NCI-H748 treated with DMSO at 0.1 percent for 48 hours (cell line): ENCODE results near the gene UVSSA.
"Not testable (repeated sequence)": the region's sequence is repeated elsewhere in the genome, so short reads cannot be mapped to it uniquely, and the experiment has no call there.

Source experiments
- DNase-seq: peaks from one replicate; lab custom pipeline; 2025; lab: John Stamatoyannopoulos, UW

UVSSA gene

DNA sequence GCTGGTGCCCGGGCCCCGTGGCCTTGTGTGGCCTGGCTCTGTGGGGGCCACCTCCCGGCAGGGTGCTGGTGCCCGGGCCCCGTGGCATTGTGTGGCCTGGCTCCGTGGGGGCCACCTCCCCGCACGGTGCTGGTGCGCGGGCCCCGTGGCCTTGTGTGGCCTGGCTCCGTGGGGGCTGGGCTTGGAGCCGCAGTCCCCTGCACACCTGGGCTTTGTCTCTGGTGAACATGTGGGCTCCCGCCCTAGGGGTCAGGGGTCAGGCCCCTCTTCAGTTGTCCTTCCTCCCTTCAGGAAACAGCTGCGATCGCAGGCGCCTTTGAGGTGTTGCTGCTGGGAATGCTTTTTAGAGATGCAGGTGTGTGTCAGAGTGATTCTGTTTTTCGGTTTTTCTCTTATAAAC, 17.2 kb downstream of the UVSSA start:
- no peak for DNase-seq

- no peak for DNase-seq
Measured at GRCh38 chr4:1364748-1365147, 17.7 kb downstream of the UVSSA start.

DNA sequence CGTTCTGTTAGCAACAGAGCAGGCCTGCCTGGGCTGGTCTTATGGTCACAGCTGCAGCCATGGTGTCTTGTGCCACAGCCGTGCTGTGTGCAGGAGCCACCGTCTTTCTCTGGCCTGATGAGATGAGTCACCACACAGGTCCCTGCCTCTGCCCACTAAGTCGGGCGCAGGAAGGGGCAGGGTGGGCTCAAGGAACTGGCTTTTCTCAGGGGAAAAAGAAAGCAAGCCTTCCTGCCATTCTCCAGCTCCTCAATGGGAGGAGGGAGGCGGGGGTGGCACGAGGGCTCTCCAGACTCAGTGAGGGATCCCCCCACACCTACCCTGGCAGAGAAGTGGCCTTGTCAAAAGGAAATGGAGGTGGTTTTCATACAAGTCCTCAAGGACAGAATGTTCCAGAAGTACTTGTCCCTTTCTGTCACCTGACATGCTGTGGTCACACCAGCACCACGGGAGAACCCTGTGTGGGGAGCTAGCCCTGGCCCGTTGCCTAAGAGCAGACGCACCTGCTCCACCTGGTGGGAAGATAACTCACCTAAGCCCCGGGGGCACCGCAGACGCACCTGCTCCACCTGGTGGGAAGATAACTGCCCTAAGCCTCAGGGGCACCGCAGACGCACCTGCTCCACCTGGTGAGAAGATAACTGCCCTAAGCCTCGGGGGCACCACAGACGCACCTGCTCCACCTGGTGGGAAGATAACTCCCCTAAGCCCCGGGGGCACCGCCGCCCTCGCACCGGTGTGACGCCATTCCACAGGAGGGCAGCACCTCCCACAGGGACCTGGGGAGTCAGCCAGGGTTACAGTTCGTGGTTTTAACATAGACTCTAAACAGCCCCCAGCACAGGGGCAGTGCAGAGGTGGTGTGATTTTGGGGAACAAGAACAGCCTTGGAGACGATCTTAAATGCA, 18.5 kb downstream of the UVSSA start:
- no peak for DNase-seq

DNA sequence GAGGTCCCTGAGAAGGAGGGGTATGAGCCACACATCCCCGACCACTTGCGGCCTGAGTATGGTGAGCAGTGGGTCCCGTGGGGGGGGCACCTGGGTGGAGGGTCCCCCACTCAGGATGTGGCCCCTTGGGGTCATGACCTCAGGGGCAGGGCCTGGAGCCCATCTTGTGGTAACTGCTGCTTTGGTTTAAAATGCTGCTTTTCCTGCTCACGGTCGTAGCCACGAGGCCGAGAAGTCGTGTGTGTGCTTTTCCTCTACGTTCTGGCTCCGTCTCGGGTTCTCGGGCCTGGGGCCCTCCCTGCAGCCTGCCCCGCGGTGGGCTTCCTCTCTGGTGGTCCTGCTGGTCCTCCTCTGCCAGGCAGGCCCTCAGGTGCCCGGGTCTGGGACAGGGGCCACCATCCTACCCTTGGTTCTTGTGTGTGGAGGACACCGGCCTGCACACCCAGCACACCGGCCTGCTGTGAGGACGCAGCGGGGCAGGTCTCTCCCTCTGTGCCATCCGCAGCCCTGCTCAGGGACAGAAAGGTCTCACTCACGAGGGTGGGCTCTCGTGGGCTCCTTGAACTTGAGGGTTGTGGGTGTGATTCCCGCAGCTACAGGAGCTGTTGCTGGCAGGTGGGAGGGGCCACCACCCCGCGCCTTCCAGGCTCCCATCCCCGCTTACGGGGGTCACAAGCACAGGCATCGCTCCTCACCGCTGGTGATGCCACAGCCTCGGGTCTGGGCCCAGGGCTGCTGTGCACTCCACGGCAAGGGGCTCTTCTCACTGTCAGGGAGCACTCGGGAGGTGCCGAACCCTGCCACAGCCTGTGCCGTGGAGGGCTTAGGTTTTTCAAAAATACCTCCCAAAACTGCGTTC, 19.6 kb downstream of the UVSSA start:
- DNase-seq = no peak

DNA sequence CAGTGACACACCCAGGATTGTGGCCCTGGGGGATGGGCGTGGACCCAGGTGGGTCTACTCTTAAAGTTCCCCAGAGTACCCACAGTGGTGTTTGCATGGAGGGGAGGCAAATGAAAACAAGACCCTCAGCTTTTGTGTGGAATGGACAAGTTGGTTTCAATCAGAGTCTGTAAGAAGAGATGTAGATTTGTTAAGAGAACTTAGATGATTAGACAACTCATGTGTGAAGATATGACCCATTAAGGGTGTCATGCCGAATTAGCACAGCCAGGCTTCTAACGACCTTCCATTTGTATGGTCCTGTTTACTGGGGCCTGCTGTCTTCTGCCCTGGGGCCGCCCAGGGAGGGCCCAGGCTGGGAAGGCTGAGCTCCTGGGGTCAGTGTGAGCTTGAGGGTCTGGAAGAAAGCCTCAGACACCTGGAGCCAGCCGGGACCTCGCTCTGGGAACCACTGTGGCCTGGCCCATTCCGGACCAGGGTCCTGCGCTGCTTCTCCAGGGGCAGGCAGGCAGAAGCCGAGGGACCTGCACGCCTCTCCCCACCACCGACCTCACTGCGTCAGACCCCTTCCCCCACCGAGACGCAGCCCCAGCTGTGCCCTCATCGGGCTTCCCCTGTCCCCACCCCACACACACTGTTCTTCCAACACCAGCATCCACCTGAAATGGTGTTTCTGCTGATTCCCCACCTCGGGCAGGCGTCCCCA, 20.4 kb downstream of the UVSSA start:
- no peak for DNase-seq

- DNase-seq = no peak
Measured at GRCh38 chr4:1367936-1368289, 20.9 kb downstream of the UVSSA start.

DNA sequence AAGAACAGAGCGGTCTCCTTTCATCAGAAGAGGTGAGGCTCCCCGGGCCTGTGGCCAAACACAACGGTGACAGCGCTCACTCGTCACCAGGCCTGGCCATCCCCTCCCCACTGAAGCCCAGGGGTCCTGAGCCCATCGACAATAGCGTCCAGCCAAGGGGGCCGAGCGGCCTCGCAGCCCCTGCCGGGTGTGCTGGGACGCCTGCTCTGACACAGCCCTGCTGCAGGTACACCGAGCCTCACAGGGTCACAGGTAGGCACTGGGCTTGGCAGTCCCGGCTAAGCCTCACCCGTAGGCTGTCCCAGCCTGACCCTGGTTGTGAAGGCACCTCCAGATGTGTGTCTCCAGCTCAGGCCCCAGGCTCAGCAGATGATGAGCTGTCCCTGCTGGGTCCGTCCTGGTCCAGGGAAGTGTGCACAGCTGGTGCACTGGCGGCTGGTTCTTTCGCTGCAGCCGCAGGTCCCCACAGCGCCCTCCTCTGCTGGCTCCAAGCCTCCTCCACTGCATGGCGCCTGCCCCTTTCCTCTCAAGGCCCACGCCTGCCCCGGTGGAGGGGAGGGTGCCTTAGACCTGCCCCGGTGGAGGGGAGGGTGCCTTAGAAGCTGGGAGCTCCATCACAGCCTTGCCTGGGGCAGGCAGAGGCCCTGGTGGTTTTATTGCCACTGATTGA, 21.5 kb downstream of the UVSSA start:
- no peak for DNase-seq

DNA sequence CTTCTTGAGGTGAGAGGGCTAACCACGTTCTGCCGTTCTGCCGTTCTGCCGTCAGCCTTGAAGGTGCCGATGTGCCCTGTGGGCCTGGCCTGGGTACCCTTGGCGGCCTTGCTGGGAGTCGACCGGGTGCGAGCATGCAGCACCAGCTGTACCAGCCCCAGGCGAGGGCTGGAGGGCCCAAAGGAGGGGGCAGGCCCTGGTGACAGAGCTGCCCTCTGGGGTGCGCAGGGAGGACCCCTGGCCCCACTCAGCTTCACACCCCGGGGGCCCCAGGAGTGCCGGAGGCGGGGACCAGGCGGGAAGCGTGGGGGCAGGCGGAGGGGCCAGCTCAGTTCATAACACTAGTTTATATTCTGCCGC, 22.1 kb downstream of the UVSSA start:
- DNase-seq = no peak

DNA sequence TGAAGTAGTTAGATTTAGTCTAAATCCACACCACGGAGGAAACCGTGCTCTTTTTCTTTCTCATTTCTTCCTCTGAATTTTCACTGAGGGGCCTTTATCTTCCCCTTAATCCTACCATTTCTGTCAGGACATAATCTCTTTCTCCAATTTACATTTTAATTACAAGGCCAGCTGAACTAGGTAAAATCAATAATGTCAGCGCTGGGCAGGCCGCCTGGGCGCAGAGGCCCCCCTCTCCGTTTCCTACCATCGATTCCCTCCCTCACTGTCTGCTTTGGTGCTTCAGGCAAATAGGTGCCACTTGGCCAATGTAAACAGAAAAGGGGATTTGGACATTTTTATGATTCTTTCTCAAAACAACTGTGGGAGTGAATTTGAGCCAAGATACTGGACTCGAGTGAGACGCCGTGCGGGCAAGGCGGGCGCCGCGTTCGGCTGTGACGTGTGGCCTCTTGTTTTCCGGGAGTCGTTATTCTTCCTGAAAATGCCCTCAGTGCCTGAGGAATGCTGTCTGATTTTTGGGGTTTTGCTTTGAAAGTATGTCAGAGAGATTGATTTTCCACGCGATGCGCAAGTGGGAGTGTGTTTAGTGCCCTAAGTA, 22.6 kb downstream of the UVSSA start:
- DNase-seq = no peak

DNA sequence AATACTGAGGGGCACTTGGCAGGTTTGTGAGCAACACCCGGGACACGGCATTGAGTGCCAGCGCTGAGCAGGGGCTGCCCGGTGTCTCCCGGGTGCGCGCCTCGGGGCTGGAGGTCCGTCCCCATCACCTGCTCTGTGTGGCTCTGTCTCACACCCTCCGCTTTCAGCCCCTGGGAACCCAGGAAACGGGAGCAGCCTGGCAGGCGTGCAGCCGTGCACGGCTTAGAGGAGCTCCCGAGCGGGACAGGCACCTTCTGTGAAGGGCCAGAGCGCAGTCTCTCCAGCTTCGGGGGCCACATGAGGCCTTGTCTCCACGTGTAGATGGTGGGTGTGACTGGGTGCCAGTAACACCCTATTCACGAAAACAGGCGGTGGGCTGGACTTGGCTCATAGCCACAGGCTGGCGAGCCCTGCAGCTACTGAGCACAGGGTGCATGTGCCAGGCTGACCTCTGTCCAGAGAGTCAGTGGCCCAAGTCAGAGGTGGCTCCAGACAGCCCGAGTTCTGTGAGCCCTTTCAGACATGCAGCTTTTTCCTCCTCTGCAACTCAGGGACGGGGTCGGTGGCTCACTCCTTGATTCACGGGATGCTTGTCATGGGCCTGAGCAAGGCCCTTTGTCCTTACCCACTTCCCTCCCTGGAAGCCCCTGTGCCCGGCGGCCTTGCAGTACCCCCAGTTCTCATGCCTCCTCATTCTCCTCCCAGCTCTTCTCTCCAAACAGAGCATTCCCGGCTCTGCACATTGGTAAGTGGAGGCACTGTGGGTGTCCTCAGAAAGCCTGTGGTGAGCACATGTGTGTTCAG, 23.5 kb downstream of the UVSSA start:
- DNase-seq = no peak

DNA sequence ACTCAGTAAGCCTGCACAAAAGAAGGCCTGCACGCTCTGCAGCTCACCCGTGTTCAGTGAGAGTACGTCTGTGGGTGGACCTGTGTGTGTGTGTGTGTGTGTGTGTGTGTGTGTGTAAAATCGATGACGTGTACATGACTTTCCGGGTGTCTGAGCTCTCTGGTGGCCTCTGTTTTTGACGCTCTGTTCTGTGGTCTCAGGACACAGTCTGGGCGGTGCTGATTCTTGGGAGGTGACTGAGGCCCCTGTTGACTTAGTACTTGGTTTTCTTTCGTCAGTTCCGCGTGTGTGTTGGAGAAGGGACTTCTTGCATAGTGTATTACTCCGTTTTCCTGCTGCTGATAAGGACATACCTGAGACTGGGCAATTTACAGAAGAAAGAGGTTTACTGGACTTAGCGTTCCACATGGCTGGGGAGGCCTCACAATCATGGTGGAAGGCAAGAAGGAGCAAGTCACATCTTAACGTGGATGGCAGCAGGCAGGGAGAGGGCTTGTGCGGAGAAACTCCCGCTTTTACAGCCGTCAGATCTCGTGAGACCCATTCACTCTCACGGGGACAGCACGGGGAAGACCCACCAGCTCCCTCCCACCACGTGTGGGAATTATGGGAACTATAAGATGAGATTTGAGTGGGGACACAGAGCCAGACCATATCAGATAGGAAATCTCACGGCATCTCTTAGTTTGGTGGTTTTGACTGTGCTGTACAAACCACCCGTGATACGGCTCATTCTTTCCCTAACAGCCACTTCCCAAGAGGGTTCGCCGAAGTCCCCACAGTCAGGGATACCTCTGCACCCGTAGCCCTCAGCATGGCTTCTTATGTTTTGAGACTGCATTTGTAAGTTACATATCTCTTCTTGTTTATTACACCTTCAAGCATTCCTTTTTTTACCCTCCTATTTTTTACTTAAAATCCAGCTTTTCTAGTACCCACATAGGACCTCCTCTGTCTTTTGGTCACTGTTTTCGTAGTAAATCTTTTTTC, 24.5 kb downstream of the UVSSA start:
- no peak for DNase-seq

GRCh38 chr4:1372576-1372975, 25.6 kb downstream of the UVSSA start:
- DNase-seq = not testable (repeated sequence)

DNA sequence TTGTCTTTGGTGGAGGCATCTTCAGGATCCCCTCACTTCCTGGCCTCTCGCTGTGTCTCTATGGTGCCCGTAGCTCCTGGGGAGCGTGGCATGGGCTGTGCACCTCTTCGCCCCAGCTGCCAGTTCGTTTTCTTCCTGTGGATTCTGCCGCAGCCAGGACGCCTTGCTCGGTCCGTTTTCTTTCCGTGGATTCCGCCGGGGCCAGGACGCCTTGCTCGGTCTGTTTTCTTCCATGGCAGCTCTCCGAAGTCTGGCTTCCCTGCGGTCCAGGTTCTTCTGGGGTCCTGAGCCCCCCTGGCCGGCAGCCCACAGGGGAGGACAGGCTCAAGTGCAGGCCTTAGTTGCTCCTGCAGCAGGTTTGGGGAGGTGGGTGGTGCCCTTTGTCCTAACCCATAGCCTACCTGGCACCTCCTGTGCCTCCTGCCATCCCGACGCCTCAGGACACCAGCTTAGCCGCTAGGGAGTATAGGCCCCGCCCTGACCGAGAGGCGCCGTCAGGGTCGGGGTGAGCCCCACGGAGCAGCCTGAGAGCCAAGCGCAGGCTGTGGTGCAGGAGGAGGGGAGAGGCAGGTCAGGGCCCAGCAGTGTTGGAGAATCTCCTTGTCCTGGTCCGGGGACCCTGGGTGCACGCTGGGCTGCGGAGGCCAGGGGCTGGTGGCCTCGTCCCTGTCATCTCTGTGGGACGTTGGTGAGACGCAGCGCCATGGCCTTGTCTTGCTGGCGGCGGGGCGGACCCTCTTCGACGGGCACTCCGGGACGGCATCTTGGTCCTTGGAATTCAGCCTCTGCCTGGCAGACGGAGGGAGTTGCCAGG, 27.1 kb downstream of the UVSSA start:
- DNase-seq = no peak

DNA sequence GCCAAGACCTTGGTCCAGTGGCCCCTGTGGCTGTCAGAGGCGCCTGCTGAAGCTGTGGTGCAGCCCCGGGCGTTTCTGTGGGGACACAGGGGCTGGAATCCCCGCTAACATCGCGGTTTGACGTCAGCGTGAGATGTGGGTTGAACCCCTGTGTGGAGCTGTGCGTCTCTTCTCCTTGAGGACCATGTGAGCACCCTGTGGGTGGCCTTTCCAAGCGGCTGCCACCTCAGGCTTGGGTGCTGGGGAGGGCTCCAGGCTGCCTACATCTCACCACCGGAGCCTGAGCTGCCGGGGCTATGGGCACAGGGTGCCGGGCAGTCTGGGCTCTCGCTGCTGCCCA, 27.7 kb downstream of the UVSSA start:
- DNase-seq = no peak

DNA sequence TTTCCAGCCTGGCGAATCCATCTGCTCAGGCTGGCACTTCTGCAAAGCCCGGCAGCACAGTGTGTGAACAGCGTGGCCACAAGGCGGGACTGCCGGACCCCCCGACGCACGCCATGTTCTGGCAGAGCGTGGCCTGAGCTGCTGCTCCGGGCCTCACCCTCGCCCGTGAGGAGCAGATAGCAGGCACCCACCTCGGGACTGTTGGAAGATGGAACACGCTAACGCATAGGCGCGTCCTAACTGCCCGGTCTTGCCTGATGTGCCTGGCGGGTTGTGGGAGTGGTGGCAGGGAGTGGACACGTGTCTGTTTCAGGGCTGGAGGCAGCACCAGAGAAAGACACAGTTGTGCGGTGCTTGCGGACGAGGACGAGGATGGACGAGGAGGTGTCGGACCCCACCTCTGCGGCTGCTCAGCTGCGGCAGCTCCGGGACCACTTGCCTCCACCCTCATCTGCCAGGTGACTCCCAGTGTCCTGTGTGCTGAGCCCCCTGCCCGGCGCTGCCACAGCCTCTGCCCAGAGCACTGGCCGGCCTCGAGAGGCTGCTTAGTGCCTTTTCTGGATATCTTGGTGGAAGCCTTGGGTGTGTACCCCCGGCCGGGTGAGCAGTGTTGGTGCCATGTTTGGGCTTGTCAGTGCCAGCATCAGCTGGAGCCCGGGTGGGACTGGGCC, 28.2 kb downstream of the UVSSA start:
- no peak for DNase-seq

- no peak for DNase-seq
Measured at GRCh38 chr4:1375761-1376322, 28.8 kb downstream of the UVSSA start.

- no peak for DNase-seq
Measured at GRCh38 chr4:1376391-1376840, 29.4 kb downstream of the UVSSA start.
